ENCODE measurements around the gene ADARB1. TPM values are rescaled to one million over a fixed set of nuclear protein-coding genes. Genes with fewer than 3 reads are reported as not detected.

Gene ADARB1
- polyA plus RNA-seq, 1 of the 3 experiments (the other 2 are of a cell fraction): 7.8 TPM

- TF ChIP-seq REST (IDR thresholded peaks at IDR 0.05; ENCODE audit: low read depth, low read length) (no peak), RXRA (IDR thresholded peaks at IDR 0.05; ENCODE audit: borderline replicate concordance, low read depth) (no peak), RAD21 (IDR thresholded peaks at IDR 0.05; ENCODE audit: low read length) (no peak)
Observed at GRCh38 chr21:45081636-45082035, 7.3 kb downstream of the ADARB1 start (continued).

GRCh38 chr21:45082736-45083135 lies 8.4 kb downstream of the ADARB1 start:
- no peaks in the 10 kb centered on the region for H4K20me1 ChIP-seq (ENCODE audit: insufficient read depth)
- CTCF ChIA-PET: interaction anchor here (6.0 kb wide), 1 partner anchor 46 kb away, joined by 32 read pairs; no protein-coding TSS in a partner anchor

More at GRCh38 chr21:45082736-45083135, 8.4 kb downstream of the ADARB1 start:
- Histone ChIP-seq H3K27ac (ENCODE audit: low read depth in 2 of 2, low read length in 1 of 2) (no peak overlapping the region), H3K4me3 (ENCODE audit: low read depth in 2 of 2, low read length in 1 of 2) (no peak overlapping the region), H3K79me2 (ENCODE audit: insufficient read depth) (peaks cover 59% of the 10 kb centered on the region), H3K9ac (no peak overlapping the region), H3F3A (replicated peaks; ENCODE audit: insufficient read depth) (peaks cover 4% of the 10 kb centered on the region), H3K9me2 (no peaks in the 10 kb centered on the region), H3K36me3 (replicated peaks in 1 of 2; ENCODE audit: control insufficient read depth in 1 of 2, insufficient read depth in 2 of 2, low read length in 1 of 2) (no peaks in the 10 kb centered on the region), H3K9me3 (no peaks in the 10 kb centered on the region), H3K27me3 (ENCODE audit: insufficient read depth) (no peaks in the 10 kb centered on the region), H2AFZ (ENCODE audit: low read depth) (no peak overlapping the region), H3K4me2 (no peak overlapping the region), H3K4me1 (ENCODE audit: control insufficient read depth in 1 of 2, insufficient read depth in 2 of 2, low read depth in 1 of 2, low read length in 1 of 2) (peaks cover 6 to 22% of the 10 kb centered on the region in 2 experiments; a peak in 3 of 4 replicates)
- TF ChIP-seq MAX (IDR thresholded peaks at IDR 0.05; ENCODE audit: low read depth) (no peak), YY1 (IDR thresholded peaks at IDR 0.05; ENCODE audit: low read depth) (no peak), RAD21 (IDR thresholded peaks at IDR 0.05; ENCODE audit: low read length) (no peak), NFIC (IDR thresholded peaks at IDR 0.05; ENCODE audit: borderline replicate concordance) (no peak), JUND (IDR thresholded peaks at IDR 0.05) (no peak), POLR2AphosphoS5 (IDR thresholded peaks at IDR 0.05; ENCODE audit: low read depth, low read length) (no peak), GABPA (IDR thresholded peaks at IDR 0.05; ENCODE audit: low read depth) (no peak), IRF3 (IDR thresholded peaks at IDR 0.05; ENCODE audit: low read depth, low read length) (no peak), ZBTB33 (IDR thresholded peaks at IDR 0.05; ENCODE audit: borderline replicate concordance, low read depth) (no peak), TEAD4 (IDR thresholded peaks at IDR 0.05; ENCODE audit: borderline replicate concordance, insufficient read depth) (no peak)
- no peak for DNase-seq
- POLR2A ChIA-PET: no interaction called here
- 88% methylated on average over 4 of the region's 4 CpGs for WGBS (ENCODE audit: low lambda C conversion rate)
